H1 (cell line): ENCODE results near the gene HMX1.

Source experiments
- CEBPB ChIP-seq: IDR thresholded peaks from 2 replicates; pipeline ENCODE4 v1.6.1; 2012; ENCODE audit warnings: low read depth, low read length
- CHD2 ChIP-seq: IDR thresholded peaks from 2 replicates; pipeline ENCODE4 v1.6.1; 2012; ENCODE audit warnings: low read length, improper control_type of control experiment
- HDAC6 ChIP-seq: IDR thresholded peaks from one replicate; pipeline ENCODE4 v1.7.1; 2012; ENCODE audit warnings: low read depth, mild to moderate bottlenecking, inconsistent platforms, low read length, moderate library complexity
- NRF1 ChIP-seq: IDR thresholded peaks from 2 replicates; pipeline ENCODE4 v1.6.1; 2011; ENCODE audit warnings: mild to moderate bottlenecking, low read depth, low read length, improper control_type of control experiment
- POLR2A ChIP-seq, 2 experiments: IDR thresholded peaks; 1 replicate in 1 of 2; 2 replicates in 1 of 2; pipeline ENCODE4 v1.6.1; 2011; ENCODE audit warnings: low read depth in 2 of 2, low read length in 2 of 2, mild to moderate bottlenecking in 2 of 2; ENCODE audit errors: control extremely low read depth in 1 of 2
- POLR2AphosphoS5 ChIP-seq: IDR thresholded peaks from 2 replicates; pipeline ENCODE4 v1.6.1; 2011; ENCODE audit warnings: low read depth, low read length
- SIN3A ChIP-seq, 2 experiments: IDR thresholded peaks in 1 of 2; conservative IDR thresholded peaks in 1 of 2; 2 replicates each; pipeline ENCODE4 v1.6.1; 2011 to 2012; ENCODE audit warnings: low read length in 2 of 2, improper control_type of control experiment in 1 of 2, low read depth in 1 of 2, mild to moderate bottlenecking in 1 of 2
- YY1 ChIP-seq: IDR thresholded peaks from 2 replicates; pipeline ENCODE4 v1.6.1; 2011; ENCODE audit warnings: low read depth, mild to moderate bottlenecking, low read length
- TF ChIP-seq, protein P1 (sequence below), 3 experiments: IDR thresholded peaks; 1 replicate in 2 of 3; 2 replicates in 1 of 3; pipeline versions ENCODE4 v1.5.1 to v1.6.1; 2011; ENCODE audit warnings: low read length in 3 of 3, mild to moderate bottlenecking in 3 of 3, inconsistent platforms in 2 of 3, low read depth in 1 of 3, moderate library complexity in 1 of 3; ENCODE audit not compliant: insufficient read depth in 1 of 3; ENCODE audit errors: control extremely low read depth in 1 of 3

DNA sequence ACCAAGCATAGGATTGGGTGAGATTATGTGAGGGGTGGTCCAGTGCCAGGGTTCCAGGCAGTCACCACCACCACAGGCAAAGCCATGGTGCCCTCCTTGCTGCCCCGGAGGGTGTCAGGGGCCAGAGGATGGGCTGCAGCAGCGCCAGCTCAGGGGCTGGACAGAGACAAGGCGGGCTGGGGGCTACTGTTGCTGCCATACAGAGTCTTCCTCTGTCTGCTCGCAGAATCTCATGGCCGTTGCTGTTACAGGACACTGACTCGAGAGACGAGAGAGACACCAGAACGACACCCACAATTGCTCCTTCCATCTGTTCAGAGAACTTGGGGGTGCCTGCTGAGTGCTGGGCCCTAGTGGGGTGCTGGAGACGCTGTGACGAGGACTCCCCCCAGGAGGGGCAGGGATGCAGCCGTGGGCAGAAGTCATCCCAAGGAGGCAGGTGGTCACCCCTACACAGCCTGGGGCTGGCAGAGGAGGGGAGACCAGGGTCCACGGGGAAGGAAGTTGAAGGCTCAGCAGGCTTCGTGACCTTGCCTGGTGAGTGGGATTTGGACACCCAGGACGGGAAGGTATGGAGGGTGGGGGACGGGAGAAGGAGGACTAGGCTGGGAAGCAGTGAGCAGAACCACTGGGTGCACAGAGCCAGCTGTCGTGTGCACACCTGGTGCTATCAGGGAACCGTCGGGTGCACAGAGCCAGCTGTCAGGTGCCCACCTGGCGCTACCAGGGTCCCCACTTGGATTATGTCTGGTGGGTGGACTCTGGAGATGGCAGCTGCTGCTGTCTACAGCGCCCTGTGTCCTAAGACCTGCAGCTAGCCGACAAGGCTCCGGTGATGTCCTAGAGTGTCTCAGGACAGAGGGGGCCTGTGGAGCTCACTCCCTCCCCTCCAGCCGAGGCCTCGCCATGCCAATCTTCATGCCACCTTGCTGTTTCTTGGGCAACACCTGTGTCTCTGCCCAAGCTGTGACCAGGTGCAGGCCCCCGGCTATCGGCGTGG, 43.9 kb upstream of the HMX1 start:
- TF ChIP-seq, protein P1, sequence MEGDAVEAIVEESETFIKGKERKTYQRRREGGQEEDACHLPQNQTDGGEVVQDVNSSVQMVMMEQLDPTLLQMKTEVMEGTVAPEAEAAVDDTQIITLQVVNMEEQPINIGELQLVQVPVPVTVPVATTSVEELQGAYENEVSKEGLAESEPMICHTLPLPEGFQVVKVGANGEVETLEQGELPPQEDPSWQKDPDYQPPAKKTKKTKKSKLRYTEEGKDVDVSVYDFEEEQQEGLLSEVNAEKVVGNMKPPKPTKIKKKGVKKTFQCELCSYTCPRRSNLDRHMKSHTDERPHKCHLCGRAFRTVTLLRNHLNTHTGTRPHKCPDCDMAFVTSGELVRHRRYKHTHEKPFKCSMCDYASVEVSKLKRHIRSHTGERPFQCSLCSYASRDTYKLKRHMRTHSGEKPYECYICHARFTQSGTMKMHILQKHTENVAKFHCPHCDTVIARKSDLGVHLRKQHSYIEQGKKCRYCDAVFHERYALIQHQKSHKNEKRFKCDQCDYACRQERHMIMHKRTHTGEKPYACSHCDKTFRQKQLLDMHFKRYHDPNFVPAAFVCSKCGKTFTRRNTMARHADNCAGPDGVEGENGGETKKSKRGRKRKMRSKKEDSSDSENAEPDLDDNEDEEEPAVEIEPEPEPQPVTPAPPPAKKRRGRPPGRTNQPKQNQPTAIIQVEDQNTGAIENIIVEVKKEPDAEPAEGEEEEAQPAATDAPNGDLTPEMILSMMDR (IDR thresholded peaks at IDR 0.05; ENCODE audit: control extremely low read depth in 1 of 3, insufficient read depth in 1 of 3, low read depth in 1 of 3, low read length in 3 of 3) = no peak
- TF ChIP-seq CHD2 = no peak
- no peak for TF ChIP-seq POLR2A (IDR thresholded peaks at IDR 0.05; ENCODE audit: control extremely low read depth in 1 of 2, low read depth in 2 of 2, low read length in 2 of 2)
- no peak for TF ChIP-seq NRF1
- TF ChIP-seq POLR2AphosphoS5 = no peak
- no peak for TF ChIP-seq SIN3A (conservative IDR thresholded peaks at IDR 0.05 in 1 of 2, IDR thresholded peaks at IDR 0.05 in 1 of 2; ENCODE audit: low read depth in 1 of 2, low read length in 2 of 2)
- no peak for TF ChIP-seq YY1
- TF ChIP-seq HDAC6 = no peak
- no peak for TF ChIP-seq CEBPB
